Activated effector memory CD4-positive, alpha-beta T cell treated with Interleukin-2 at 50 U/mL for 16 hours (primary cell): Measurements from ENCODE around the gene TTC28.

ENCODE experiments used
- DNase-seq: peaks from one replicate; pipeline ENCODE4 v3.0.0-alpha.2; 2020

TTC28 gene

GRCh38 chr22:28344918-28345703 is 334.5 kb downstream of the TTC28 start:
- DNase-seq: no peak

- no peak for DNase-seq
These were observed 338.6 kb downstream of the TTC28 start for GRCh38 chr22:28341001-28341400.

GRCh38 chr22:28333088-28333487 is 346.6 kb downstream of the TTC28 start:
- DNase-seq: no peak

GRCh38 chr22:28332410-28332809 is 347.2 kb downstream of the TTC28 start:
- no peak for DNase-seq

GRCh38 chr22:28331695-28332094 is 347.9 kb downstream of the TTC28 start:
- DNase-seq: no peak

- no peak for DNase-seq
These were observed 350.2 kb downstream of the TTC28 start for GRCh38 chr22:28329186-28330073.

- DNase-seq: no peak
These were observed 350.9 kb downstream of the TTC28 start for GRCh38 chr22:28328756-28329155.

GRCh38 chr22:28316014-28316413 is 363.6 kb downstream of the TTC28 start:
- DNase-seq: no peak

GRCh38 chr22:28314959-28315358 is 364.7 kb downstream of the TTC28 start:
- no peak for DNase-seq

- no peak for DNase-seq
These were observed 369.3 kb downstream of the TTC28 start for GRCh38 chr22:28310299-28310698.

- DNase-seq: no peak
These were observed 379.9 kb downstream of the TTC28 start for GRCh38 chr22:28299753-28300152.

GRCh38 chr22:28299309-28299708 is 380.3 kb downstream of the TTC28 start:
- DNase-seq: no peak

- no peak for DNase-seq
These were observed 382.1 kb downstream of the TTC28 start for GRCh38 chr22:28297504-28297903.

GRCh38 chr22:28296452-28296851 is 383.2 kb downstream of the TTC28 start:
- DNase-seq: no peak

- DNase-seq: no peak
These were observed 396.5 kb downstream of the TTC28 start for GRCh38 chr22:28283068-28283654.

GRCh38 chr22:28282405-28283067 is 397.1 kb downstream of the TTC28 start:
- no peak for DNase-seq

GRCh38 chr22:28279888-28280287 is 399.8 kb downstream of the TTC28 start:
- DNase-seq: no peak

- no peak for DNase-seq
These were observed 410.4 kb downstream of the TTC28 start for GRCh38 chr22:28269277-28269676.

GRCh38 chr22:28268850-28269249 is 410.8 kb downstream of the TTC28 start:
- no peak for DNase-seq

- no peak for DNase-seq
These were observed 411.5 kb downstream of the TTC28 start for GRCh38 chr22:28268171-28268570.

GRCh38 chr22:28260619-28261018 is 419.0 kb downstream of the TTC28 start:
- no peak for DNase-seq

- DNase-seq: no peak
These were observed 419.8 kb downstream of the TTC28 start for GRCh38 chr22:28259774-28260312.

- no peak for DNase-seq
These were observed 425.2 kb downstream of the TTC28 start for GRCh38 chr22:28254396-28254795.
